ENCODE measurements around the gene MRPS11.
"Not testable (repeated sequence)": the region's sequence is repeated elsewhere in the genome, so short reads cannot be mapped to it uniquely, and the experiment has no call there.

Gene MRPS11

GRCh38 chr15:88467073-88467934 is at the start of gene MRPS11, which contains the start of gene MRPL46:
TSS of gene MRPS11 (plus strand) at chr15:88467708. CDS start at chr15:88467718, 10 bp downstream.
TSS of gene MRPL46 (minus strand) at chr15:88467388. CDS start at chr15:88467377, 11 bp downstream.
- H3K4me3 ChIP-seq, result peak within 1 kb of the TSS; percentile 73 to 95 (median 88)
- peak within 1 kb of the TSS; percentile 66 to 99 (median 97) for H3K27ac ChIP-seq

DNA sequence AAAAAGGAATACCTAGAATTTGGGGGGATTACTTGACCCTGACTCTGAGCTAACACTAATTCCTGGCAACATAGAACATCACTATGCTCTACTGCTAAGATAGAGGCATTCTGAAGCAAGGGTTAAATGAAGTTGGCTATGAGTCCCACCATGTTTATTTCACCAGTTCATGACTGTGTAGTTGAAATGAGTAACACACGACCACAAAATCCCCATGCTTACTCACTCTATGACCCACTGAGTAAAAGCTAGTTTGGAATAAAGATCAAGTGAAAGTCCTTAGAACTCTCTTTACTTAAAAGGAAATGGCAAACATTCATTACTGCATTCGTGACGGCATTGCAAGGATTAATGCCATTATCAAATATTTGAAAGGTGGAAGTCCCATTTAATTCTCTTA is 47.7 kb upstream of the MRPS11 start:
- H3K4me3 ChIP-seq, result no peak overlapping the region
- H3K27ac ChIP-seq, result no peak overlapping the region

GRCh38 chr15:88423331-88423730 is 44.2 kb upstream of the MRPS11 start:
- H3K4me3 ChIP-seq, result no peak overlapping the region
- no peak overlapping the region for H3K27ac ChIP-seq

DNA sequence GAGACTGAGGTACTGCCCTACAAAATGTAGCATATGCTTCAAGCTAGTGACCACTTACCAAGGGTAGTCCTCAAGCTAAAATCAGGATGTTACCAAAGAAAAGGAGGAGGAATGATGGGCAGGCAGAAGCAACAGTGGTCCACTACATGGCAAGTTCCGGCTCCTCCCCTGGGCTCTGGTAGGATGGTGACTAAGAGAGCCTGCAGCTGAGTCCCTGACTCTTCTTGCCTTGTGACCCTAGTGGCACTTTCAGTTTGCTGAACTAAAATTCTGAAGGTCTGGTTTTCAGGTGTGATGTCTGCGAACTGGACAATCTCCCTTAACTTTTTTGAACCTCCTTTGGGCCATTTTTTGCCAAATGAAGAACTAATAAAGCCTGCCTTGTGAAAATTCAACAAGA is 41.2 kb upstream of the MRPS11 start:
- no peak overlapping the region for H3K27ac ChIP-seq

DNA sequence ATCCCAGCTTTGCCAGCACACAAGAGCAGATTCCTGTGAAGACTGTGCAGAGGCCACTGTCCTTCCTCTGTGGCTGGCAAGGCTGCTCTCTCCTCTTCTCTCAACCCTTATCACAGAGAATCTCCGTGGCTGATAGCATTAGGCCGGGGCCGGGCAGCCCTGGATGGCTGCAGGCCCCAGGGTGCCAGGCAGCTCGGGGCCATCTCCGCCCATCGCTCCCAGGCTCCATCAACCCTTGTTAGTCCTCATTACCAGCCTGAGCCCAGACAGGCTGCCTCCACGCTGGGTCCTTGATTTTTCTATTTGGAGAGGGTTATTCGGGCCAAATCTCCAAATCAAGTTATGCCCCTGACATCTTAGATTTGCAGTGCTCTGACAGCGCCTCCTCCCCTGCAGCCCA is 39.5 kb upstream of the MRPS11 start:
- no peak overlapping the region for H3K4me3 ChIP-seq
- H3K27ac ChIP-seq, result no peak overlapping the region

More for the DNA sequence above, 41.2 kb upstream of the MRPS11 start:
- H3K4me3 ChIP-seq, result no peak overlapping the region

DNA sequence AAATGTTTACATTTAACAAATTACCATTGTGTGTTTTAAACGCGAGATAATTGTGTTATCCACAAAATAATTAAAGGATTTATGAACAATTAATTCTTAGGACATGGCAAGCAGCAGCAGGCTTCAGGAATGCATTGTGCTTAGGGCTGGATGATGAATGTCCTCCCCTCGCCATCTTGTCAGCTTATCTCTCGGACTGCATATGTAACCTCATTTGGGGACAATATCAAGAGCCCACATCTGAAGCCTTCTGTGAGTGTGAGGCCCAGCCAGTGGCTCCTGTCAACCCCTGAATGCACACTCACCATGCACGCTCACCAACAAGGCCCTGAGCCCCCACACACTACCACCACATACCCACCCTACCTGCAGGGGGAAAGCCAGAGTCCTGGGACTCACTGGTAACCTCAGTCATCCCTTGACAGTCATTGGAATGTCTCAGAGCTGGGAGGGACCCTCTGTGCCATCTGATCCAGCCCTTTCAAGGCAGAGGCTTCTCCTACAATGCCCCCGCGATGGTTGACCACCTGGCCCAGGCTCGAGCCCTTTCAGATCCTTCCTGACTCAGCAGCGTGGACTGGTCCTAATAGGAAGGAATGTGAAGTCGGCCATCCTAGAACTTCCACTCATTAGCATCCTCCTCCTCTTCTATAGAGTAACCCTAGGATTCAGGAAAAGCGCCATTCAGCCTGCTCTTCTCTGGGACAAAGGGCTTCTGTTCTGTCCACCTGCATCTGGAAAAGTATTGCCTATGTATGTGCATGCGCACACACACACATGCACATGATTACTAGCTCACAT is 38.5 kb upstream of the MRPS11 start:
- Histone ChIP-seq H3K27ac (no peak overlapping the region), H3K4me3 (no peak overlapping the region)

DNA sequence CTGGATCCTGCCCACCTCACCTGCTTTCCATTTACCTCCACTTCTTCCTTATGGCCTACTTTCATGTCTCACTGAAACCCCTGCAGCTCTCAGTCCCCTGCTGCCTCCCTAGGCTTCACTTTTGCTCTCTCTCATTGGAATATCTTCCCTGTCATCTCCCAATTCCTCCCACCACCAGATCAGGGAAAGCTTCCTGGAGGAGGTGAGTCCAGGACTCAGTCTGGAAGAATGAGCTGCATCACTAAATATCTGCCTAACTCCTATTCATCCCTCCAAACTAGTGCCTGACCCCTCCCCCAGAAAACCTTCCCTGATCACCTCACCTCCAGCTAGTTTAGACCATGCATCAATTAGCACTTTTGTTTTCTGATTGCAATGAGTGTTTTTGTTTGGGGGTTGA is 37.5 kb upstream of the MRPS11 start:
- Histone ChIP-seq H3K27ac (no peak overlapping the region), H3K4me3 (no peak overlapping the region)

DNA sequence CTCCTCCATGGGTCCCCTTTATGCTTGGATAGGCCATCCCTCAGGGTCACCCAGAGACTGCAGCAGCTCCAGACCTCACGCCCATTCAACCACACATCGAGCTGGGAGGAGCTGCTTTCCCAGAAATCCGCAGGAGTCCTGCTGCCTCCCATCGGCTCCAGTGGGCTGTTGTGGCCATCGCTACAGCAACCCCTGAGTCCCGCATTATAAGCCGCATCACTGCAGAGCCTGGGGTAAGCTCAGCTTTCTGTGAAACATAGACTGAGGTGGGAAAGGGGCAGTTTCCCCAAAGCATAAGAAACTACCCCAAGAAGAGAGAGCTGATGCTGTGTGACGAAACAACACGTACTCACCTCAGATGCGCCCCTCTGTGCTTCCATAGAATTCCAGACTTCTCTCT is 36.1 kb upstream of the MRPS11 start:
- Histone ChIP-seq H3K4me3 (no peak overlapping the region), H3K27ac (no peak overlapping the region)

DNA sequence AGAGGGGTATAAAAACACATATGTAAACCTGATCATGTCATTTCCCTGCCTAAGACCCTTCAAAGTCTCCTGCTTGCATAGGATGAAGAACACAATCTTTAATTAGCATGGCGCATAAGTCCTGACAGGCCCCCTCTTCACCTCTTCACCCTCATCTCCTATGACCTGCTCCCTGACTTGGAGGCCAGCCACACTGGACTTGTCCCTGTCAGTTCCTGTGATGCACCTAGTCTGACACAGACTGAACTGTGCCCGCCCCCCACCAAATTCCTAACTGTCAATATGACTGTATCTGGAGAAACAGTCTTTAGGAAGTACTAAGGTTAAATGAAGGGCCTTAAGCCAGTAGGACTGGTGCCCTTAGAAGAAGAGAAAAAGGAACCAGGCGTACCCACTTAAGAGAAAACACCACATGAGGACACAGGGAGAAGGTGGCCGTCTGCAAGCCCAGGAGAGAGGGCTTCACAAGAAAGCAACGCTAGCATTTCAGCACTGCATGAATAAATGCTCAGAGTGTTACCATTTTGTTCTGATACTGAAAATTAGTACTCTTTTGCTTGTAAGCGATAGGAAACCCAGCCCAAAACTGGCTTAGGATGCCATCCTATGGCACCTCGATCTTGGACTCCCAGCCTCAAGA is 34.3 kb upstream of the MRPS11 start:
- H3K27ac ChIP-seq, result no peak overlapping the region
- H3K4me3 ChIP-seq, result no peak overlapping the region

GRCh38 chr15:88434106-88434505 is 33.4 kb upstream of the MRPS11 start:
- not testable (repeated sequence) for H3K4me3 ChIP-seq, H3K27ac ChIP-seq

DNA sequence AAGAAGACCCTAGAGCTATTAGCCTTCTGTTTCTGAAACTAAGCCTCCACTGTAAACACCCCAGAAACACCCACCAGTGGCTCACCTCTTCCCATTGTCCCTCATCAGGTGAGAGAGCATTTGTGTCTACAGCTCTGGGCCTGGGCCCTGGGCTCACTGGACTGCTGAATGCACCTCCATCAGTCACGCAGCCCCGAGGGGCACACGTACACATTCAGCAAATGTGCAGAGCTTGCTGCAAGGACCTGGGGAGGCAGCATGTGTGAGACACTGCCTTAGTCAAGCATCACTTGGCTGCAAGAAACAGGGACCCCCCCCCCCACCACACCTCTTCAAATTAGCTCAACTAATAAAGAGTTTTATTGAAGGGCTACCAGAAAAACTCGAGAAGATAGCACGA is 29.3 kb upstream of the MRPS11 start:
- Histone ChIP-seq H3K4me3 (no peak overlapping the region), H3K27ac (no peak overlapping the region)

- H3K27ac ChIP-seq, result no peak overlapping the region
- no peak overlapping the region for H3K4me3 ChIP-seq
Observed at GRCh38 chr15:88440021-88440420, 27.5 kb upstream of the MRPS11 start.

- H3K27ac ChIP-seq, result no peak overlapping the region
- H3K4me3 ChIP-seq, result no peak overlapping the region
Observed at GRCh38 chr15:88441076-88441730, 26.3 kb upstream of the MRPS11 start.

DNA sequence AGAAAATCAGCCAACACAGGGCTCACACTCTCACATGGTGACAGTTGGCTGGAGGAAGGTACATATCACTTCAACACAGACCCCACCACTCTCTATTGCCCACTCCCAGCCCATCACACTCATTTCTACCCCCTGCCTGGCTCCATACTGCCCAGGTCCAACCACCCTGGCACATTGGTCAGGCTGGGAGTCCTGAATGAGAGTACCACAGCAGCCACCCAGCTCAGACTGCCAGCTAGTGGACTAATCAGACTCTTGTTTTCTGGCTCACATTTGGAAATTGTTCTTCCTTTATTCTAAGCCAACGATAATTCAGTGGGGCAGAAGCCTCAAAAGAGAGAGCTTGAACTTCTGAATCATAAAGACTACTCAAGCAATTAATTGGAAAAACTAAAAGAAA is 20.3 kb upstream of the MRPS11 start:
- Histone ChIP-seq H3K4me3 (no peak overlapping the region), H3K27ac (no peak overlapping the region)

- Histone ChIP-seq H3K27ac (no peak overlapping the region), H3K4me3 (no peak overlapping the region)
Observed at GRCh38 chr15:88447741-88448140, 19.8 kb upstream of the MRPS11 start.

DNA sequence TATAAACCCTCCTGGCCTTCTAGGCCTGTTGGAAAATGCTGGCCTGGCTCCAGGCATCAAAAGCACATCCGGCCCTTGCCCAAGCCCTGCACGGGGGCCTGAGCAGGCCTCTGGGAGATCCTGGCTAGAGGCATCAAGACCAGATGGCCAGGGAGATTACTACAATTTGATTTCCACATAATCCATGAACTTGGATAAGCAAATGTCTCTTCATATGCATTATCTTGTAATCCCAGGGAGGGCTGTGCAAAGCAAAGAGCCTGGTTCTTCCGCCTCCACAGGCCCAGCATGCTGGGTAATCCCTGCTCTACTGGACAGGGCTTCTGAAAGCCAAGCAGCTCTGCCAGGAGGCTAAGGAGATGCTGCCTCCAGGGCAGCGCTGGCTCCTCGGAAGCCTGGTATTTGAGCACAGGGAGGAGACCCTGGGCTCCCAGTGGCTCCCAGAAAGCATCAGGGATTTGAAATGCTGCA is 18.5 kb upstream of the MRPS11 start:
- no peak overlapping the region for H3K4me3 ChIP-seq
- H3K27ac ChIP-seq, result no peak overlapping the region

GRCh38 chr15:88449581-88449980 is 17.9 kb upstream of the MRPS11 start:
- H3K4me3 ChIP-seq, result no peak overlapping the region
- H3K27ac ChIP-seq, result no peak overlapping the region

DNA sequence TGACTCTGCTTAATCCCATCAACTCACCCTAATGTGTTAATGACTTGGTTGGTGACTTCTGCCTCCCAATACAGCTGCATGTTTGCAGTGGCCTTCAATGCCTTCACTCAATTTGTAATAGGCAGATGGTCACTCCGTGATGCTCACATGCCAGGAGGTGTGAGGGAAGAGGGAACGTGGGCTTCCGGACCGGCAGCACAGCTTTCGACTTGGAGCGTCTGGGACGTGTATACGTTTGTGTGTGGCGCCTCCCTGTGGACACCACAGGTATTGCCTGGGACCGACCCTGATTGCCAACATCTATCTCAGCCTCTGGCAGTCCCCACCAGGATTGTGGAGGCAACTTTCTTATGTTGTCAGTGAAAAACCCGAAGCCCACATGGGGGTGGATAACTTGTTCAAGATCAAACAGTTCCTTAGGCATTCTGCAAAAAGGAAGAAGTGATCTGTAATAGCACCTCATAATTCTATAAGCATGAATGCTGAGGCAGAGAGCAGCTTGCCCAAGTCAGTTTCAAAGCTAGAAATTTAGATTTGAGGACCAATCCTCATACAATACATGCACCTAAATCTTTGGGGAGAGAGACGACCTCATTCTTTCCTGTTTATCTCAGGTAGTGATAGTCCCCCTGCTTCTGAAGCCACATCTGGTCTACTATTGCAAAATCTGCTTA is 17.2 kb upstream of the MRPS11 start:
- H3K4me3 ChIP-seq, result no peak overlapping the region
- no peak overlapping the region for H3K27ac ChIP-seq

GRCh38 chr15:88453651-88454050 is 13.9 kb upstream of the MRPS11 start:
- Histone ChIP-seq H3K27ac (no peak overlapping the region), H3K4me3 (no peak overlapping the region)
